Right atrium auricular region (tissue), 2 donors: ENCODE data around the gene SUCLG1. TPM values are rescaled to one million over a fixed set of nuclear protein-coding genes. Genes with fewer than 3 reads are reported as not detected.

Experiments used
- DNase-seq: peaks from one replicate; pipeline ENCODE4 v3.0.0-alpha.2; 2019; ENCODE audit warnings: low spot score
- H3K27ac ChIP-seq, 2 donors: fragments of 200-600 bp; sonication (generic); 1 replicate in 1 of 2; 2 replicates in 1 of 2; pipeline ENCODE4 v1.5.1; 2016 to 2019
- H3K27me3 ChIP-seq, 2 donors: fragments of 200-600 bp; sonication (generic); one replicate each; pipeline versions ENCODE4 v1.5.1 to v1.6.0; 2017 to 2019
- H3K36me3 ChIP-seq: fragments of 200-600 bp; sonication (generic); one replicate; pipeline ENCODE4 v1.5.1; 2016
- H3K4me1 ChIP-seq, 2 donors: fragments of 200-600 bp; sonication (generic); one replicate each; pipeline versions ENCODE4 v1.5.1 to v1.6.0; 2017 to 2019
- H3K4me3 ChIP-seq, 2 donors: fragments of 200-600 bp; sonication (generic); 1 replicate in 1 of 2; 2 replicates in 1 of 2; pipeline ENCODE4 v1.5.1; 2017 to 2019; ENCODE audit warnings: mild to moderate bottlenecking in 1 of 2, moderate library complexity in 1 of 2
- H3K9me3 ChIP-seq, 2 donors: fragments of 200-600 bp; sonication (generic); one replicate each; pipeline ENCODE4 v1.5.1; 2019
- total RNA-seq, 2 donors: library from RNA; depleted of rRNA; stranded (reverse); fragments of >200 nt; gene quantifications; one replicate each; pipeline ENCODE4 v1.1.0, GENCODE V29; 2016
- TF ChIP-seq, protein P1 (sequence below), 2 donors: fragments of 200-600 bp; sonication (generic); IDR thresholded peaks; one replicate each; pipeline ENCODE4 v1.5.1; 2019; ENCODE audit warnings: antibody characterized with exemption in 2 of 2

The SUCLG1 gene
- total RNA-seq, 2 donors from 2014 or later: 139 to 197 TPM

DNA sequence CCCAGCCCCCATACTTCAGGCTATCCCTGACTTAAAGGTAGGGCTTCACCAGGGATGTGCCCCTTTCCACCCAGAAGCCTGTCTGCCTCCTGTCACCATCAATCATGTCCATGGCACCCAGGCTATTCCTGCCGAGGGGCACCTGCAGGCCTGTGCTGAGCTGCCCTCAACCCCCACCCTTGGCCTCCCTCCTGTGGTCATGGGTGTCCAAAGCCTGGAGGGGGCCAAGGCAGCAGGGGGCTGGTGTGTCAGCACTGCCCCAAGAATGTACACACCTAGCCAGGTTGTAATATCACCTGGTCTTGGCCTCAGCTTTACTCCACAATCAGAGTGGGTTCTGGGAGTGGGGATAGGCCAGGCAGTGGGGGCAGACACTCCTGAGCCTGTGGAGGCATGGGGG lies 69.3 kb downstream of the SUCLG1 start:
- Histone ChIP-seq H3K27me3 (no peaks in the 10 kb centered on the region), H3K4me3 (no peak overlapping the region), H3K4me1 (no peaks in the 10 kb centered on the region), H3K36me3 (no peaks in the 10 kb centered on the region), H3K9me3 (no peaks in the 10 kb centered on the region), H3K27ac (no peak overlapping the region)
- DNase-seq: no peak
- TF ChIP-seq, protein P1, sequence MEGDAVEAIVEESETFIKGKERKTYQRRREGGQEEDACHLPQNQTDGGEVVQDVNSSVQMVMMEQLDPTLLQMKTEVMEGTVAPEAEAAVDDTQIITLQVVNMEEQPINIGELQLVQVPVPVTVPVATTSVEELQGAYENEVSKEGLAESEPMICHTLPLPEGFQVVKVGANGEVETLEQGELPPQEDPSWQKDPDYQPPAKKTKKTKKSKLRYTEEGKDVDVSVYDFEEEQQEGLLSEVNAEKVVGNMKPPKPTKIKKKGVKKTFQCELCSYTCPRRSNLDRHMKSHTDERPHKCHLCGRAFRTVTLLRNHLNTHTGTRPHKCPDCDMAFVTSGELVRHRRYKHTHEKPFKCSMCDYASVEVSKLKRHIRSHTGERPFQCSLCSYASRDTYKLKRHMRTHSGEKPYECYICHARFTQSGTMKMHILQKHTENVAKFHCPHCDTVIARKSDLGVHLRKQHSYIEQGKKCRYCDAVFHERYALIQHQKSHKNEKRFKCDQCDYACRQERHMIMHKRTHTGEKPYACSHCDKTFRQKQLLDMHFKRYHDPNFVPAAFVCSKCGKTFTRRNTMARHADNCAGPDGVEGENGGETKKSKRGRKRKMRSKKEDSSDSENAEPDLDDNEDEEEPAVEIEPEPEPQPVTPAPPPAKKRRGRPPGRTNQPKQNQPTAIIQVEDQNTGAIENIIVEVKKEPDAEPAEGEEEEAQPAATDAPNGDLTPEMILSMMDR (IDR thresholded peaks at IDR 0.05): no peak

DNA sequence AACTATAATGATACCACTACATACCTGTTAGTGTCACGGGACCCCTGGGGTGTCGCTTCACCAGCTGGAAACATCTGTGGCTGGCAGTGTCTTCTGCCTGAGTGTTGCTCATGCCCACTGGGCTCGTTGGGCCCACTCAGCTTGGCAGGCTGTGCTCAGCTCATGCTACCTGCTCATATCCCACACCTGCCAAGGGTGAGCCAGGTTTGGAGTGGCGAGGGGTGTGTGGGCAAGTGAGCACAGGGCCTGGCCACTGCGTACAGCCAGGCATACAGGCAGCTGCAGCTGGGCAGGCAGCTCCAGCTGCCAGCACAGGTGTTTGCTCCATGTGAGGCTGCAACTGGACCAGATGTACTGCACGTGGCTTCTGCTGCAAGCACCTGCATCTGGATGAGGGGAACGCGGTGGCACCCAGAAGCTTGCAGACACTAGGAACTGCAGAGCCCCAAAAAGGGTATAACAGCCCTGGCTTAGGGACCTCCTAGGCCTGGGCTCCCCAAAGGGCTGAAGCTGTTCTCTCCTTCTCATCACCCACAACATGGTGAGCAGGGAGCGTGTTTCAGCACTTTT lies 70.1 kb downstream of the SUCLG1 start:
- H3K27me3 ChIP-seq: no peaks in the 10 kb centered on the region
- H3K9me3 ChIP-seq: no peaks in the 10 kb centered on the region
- DNase-seq: no peak
- TF ChIP-seq, protein P1 (IDR thresholded peaks at IDR 0.05): no peak
- no peaks in the 10 kb centered on the region for H3K4me1 ChIP-seq
- no peak overlapping the region for H3K27ac ChIP-seq
- H3K36me3 ChIP-seq: no peaks in the 10 kb centered on the region
- H3K4me3 ChIP-seq: no peak overlapping the region

DNA sequence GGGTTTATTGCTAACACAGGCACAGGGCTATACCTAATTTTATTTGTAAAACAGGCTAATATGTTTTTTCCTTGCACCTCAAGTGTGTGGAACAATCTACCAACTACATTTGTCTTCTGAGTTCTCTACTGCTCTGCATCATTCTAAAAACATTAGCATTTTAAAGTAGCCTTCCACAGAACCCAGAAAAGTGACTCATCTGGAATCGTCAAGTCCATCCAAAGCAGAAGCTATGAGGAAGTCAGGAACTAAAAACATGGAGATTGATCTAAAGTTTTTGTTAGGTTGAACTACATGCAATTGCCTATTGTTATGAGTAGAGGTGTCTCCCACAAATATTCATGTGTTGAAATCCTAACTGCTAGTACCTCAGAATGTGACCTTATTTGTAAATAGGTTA lies 70.9 kb downstream of the SUCLG1 start:
- TF ChIP-seq, protein P1 (IDR thresholded peaks at IDR 0.05): no peak
- Histone ChIP-seq H3K27ac (no peak overlapping the region), H3K27me3 (no peaks in the 10 kb centered on the region), H3K4me3 (no peak overlapping the region), H3K36me3 (no peaks in the 10 kb centered on the region), H3K9me3 (no peaks in the 10 kb centered on the region), H3K4me1 (no peaks in the 10 kb centered on the region)
- DNase-seq: no peak

DNA sequence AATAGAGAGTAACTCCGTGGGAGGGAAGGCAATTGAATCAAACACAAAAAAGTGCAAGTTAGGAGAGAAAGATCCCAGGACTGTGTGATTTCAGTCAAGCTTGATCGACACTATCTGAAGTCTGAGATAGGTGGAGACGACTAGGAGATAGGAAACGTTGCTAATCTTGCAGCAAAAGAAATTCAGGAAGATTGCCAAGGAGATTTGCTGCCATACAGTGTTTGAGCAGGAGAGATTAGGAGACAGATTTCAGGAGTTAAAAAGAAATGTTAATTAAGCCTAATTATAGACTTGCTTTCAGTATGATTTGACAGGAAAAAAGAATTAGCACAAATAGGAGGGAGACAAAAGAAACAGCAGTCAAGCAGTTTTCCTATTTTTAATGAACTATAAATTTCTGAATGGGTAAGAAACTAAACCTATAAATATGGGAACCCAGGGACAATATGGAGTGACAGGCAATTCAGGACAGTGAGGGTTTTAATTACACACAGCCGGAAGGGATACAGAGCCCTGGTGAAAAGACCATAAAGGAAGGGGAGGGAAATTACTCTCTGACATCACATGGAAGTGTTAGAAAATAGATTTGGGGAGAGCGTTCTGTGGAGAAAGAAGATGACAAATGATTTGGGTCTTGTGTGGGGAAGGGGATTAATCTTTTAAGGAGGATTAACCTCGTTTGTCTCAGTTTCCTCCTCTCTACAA lies 72.6 kb downstream of the SUCLG1 start:
- no peak overlapping the region for H3K4me3 ChIP-seq
- H3K27ac ChIP-seq: no peak overlapping the region
- no peaks in the 10 kb centered on the region for H3K27me3 ChIP-seq
- H3K4me1 ChIP-seq: no peaks in the 10 kb centered on the region
- H3K9me3 ChIP-seq: no peaks in the 10 kb centered on the region
- no peaks in the 10 kb centered on the region for H3K36me3 ChIP-seq
- DNase-seq: no peak
- TF ChIP-seq, protein P1 (IDR thresholded peaks at IDR 0.05): no peak

DNA sequence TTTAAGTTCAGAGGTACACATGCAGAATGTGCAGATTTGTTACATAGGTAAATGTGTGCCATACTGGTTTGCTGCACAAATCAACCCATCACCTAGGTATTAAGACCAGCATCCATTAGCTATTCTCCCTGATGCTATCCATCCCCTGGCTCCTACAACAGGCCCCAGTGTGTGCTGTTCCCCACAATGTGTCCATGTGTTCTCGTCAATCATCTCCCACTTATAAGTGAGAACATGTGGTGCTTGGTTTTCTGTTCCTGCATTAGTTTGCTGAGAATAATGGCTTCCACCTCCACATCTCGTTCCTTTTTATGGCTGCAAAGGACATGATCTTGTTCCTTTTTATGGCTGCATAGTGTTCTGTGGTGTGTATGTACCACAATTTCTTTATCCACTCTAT lies 75.8 kb downstream of the SUCLG1 start:
- TF ChIP-seq, protein P1 (IDR thresholded peaks at IDR 0.05): no peak
- H3K9me3 ChIP-seq: no peaks in the 10 kb centered on the region
- no peaks in the 10 kb centered on the region for H3K27me3 ChIP-seq
- no peak overlapping the region for H3K27ac ChIP-seq
- DNase-seq: no peak
- no peaks in the 10 kb centered on the region for H3K36me3 ChIP-seq
- no peaks in the 10 kb centered on the region for H3K4me1 ChIP-seq
- H3K4me3 ChIP-seq: no peak overlapping the region

DNA sequence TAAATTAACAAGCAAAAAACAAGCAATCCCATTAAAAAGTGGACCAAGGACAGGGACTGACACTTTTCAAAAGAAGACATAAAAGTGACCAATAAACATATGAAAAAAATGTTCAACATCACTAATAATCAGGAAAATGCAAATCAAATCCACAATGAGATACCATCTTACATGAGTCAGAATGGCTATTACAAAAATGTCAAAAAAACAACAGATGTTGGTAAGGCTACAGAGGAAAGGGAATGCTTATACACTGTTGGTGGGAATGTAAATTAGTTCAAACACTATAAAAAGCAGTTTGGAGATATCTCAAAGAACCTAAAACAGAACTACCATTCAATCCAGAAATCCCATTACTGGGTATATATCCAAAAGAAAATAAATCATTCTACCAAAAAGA lies 78.2 kb downstream of the SUCLG1 start:
- Histone ChIP-seq H3K36me3 (no peaks in the 10 kb centered on the region), H3K27me3 (no peaks in the 10 kb centered on the region), H3K4me3 (no peak overlapping the region), H3K27ac (no peak overlapping the region), H3K4me1 (no peaks in the 10 kb centered on the region), H3K9me3 (no peaks in the 10 kb centered on the region)
- DNase-seq: no peak
- TF ChIP-seq, protein P1 (IDR thresholded peaks at IDR 0.05): no peak
